NCI-H2227 (cell line): ENCODE data around the gene TNFAIP6.
"Not testable (repeated sequence)": the region's sequence is repeated elsewhere in the genome, so short reads cannot be mapped to it uniquely, and the experiment has no call there.

Experiments used
- DNase-seq: peaks from one replicate; lab custom pipeline; 2025; ENCODE audit not compliant: unreplicated experiment; lab: John Stamatoyannopoulos, UW

Gene TNFAIP6

DNA sequence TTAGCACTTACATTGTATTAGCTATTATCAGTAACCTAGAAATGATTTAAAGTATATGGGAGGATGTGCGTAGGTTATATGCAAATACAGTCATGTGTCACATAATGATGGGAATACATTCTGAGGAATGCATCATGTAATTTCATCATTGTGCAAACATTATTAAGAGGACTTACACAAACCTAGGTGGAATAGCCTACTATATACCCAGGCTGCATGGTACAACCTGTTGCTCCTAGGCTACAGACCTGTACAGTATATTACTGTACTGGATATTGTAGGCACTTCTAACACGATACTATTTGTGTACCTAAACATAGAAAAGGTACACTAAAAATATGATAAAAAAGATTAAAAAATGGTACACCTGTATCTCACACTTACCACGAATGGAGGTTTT lies 60.3 kb downstream of the TNFAIP6 start:
- DNase-seq = no peak

GRCh38 chr2:151421681-151422080 lies 64.3 kb downstream of the TNFAIP6 start:
- DNase-seq = not testable (repeated sequence)

GRCh38 chr2:151422917-151423439 lies 65.6 kb downstream of the TNFAIP6 start:
- DNase-seq = no peak

DNA sequence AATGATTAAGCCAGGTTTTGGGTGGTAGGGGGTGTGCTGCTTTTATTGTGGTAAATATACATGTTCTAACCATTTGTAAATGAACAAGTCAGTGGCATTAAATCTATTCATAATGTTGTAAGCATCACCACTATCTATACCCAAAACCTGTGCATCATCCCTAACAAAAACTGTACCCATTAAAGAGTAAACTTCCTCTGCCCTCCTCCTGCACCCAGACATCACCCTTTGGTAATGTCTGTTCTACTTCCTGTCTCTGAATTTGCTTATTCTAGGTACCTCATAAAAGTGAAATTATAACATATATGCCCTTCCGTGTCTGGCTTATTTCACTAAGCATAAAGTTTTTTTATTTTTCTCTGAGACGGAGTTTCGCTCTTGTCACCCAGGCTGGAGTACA lies 66.4 kb downstream of the TNFAIP6 start:
- no peak for DNase-seq
